HepG2 (cell line): ENCODE measurements around the gene KRTAP21-1. TPM values are rescaled to one million over a fixed set of nuclear protein-coding genes. Genes with fewer than 3 reads are reported as not detected.

Experiments used
- ATAC-seq: fragments of 200-7000 bp; cut with Tn5 transposase; 3 replicates; pipeline ENCODE4 v1.9.1; 2020; ENCODE audit warnings: mild to moderate bottlenecking, moderate library complexity
- BruUV-seq: library from RNA; stranded (reverse); fragments of 400-500 nt; replicated peaks from 2 replicates; lab custom pipeline; 2021; lab: Mats Ljungman, UMichigan
- CTCF ChIA-PET: fragments of 300-600 bp; formaldehyde crosslinking; extraction: SDS; loops from one replicate; lab custom pipeline; 2021; ENCODE audit warnings: low total read pairs, inconsistent platforms, low intra/inter-chr PET ratio; lab: Yijun Ruan, JAX
- POLR2A ChIA-PET: fragments of 350-600 bp; sonication (Branson Sonifier 250); formaldehyde crosslinking; loops from one replicate; lab custom pipeline; 2020; ENCODE audit warnings: antibody characterized with exemption, inconsistent platforms; lab: Yijun Ruan, JAX
- DNase-seq: peaks from one replicate; pipeline ENCODE4 v3.0.0-alpha.2; 2015; ENCODE audit warnings: low spot score
- FAIRE-seq: peaks from 3 replicates; lab custom pipeline; 2011; peaks lifted over from hg19 to GRCh38; lab: Jason Lieb, UNC
- H2AFZ ChIP-seq: one replicate; pipeline ENCODE4 v1.6.1; 2011; ENCODE audit warnings: low read length, inconsistent platforms
- H3K27ac ChIP-seq: fragments of 300-600 bp; 3 replicates; pipeline ENCODE4 v1.8.0; 2011; ENCODE audit warnings: mixed run types, mild to moderate bottlenecking, mixed read lengths, low read length, inconsistent platforms; ENCODE audit not compliant: insufficient read depth; ENCODE audit errors: extremely low read length
- H3K27me3 ChIP-seq, 2 experiments: fragments of 200-600 bp in 1 of 2; 2 replicates in 1 of 2; 3 replicates in 1 of 2; pipeline versions ENCODE4 v1.6.0 to v1.8.0; 2011; ENCODE audit warnings: low read length in 2 of 2, mild to moderate bottlenecking in 2 of 2, moderate library complexity in 2 of 2, inconsistent platforms in 1 of 2; ENCODE audit not compliant: insufficient read depth in 2 of 2, control insufficient read depth in 1 of 2
- H3K36me3 ChIP-seq, 2 experiments: fragments of 200-600 bp in 1 of 2; replicated peaks in 1 of 2; 2 replicates in 1 of 2; 3 replicates in 1 of 2; pipeline versions ENCODE4 v1.5.1 to v1.8.0; 2011; ENCODE audit warnings: low read length in 2 of 2, inconsistent platforms in 1 of 2; ENCODE audit not compliant: insufficient read depth in 2 of 2, control insufficient read depth in 1 of 2
- H3K4me1 ChIP-seq: 2 replicates; pipeline ENCODE4 v1.5.1; 2012; ENCODE audit warnings: low read length, inconsistent platforms; ENCODE audit not compliant: insufficient read depth
- H3K4me2 ChIP-seq: 2 replicates; pipeline ENCODE4 v1.6.0; 2011; ENCODE audit warnings: low read depth, low read length, inconsistent platforms
- H3K4me3 ChIP-seq, 3 experiments: fragments of 200-600 bp in 1 of 3; sonication (generic), shearing (Covaris generic) in 1 of 3; replicated peaks in 1 of 3; 2 replicates each; pipeline ENCODE4 v1.5.1; 2011 to 2016; ENCODE audit warnings: low read length in 3 of 3, inconsistent platforms in 2 of 3, low read depth in 2 of 3, mild to moderate bottlenecking in 2 of 3, control low read depth in 1 of 3, mixed read lengths in 1 of 3; ENCODE audit not compliant: insufficient read depth in 1 of 3
- H3K79me2 ChIP-seq: one replicate; pipeline ENCODE4 v1.6.1; 2011; ENCODE audit warnings: low read length, inconsistent platforms; ENCODE audit not compliant: insufficient read depth
- H3K9ac ChIP-seq: 2 replicates; pipeline ENCODE4 v1.6.0; 2011; ENCODE audit warnings: mild to moderate bottlenecking, low read depth, low read length, inconsistent platforms; ENCODE audit not compliant: insufficient read depth
- H3K9me3 ChIP-seq: 2 replicates; pipeline ENCODE4 v1.5.1; 2012; ENCODE audit warnings: mild to moderate bottlenecking, low read length
- H4K20me1 ChIP-seq: 2 replicates; pipeline ENCODE4 v1.6.0; 2011; ENCODE audit warnings: inconsistent platforms, mild to moderate bottlenecking, low read length, moderate library complexity; ENCODE audit not compliant: insufficient read depth
- HNF4A ChIP-seq: sonication (generic); formaldehyde crosslinking; IDR thresholded peaks from 2 replicates; pipeline ENCODE4 v1.4.0; 2020; ENCODE audit warnings: missing genetic modification reagents
- MAFK ChIP-seq, 2 experiments: IDR thresholded peaks in 1 of 2; conservative IDR thresholded peaks in 1 of 2; 2 replicates each; pipeline ENCODE4 v1.6.1; 2011; ENCODE audit warnings: improper control_type of control experiment in 2 of 2, low read length in 2 of 2
- NFKB2 ChIP-seq: sonication (generic); formaldehyde crosslinking; IDR thresholded peaks from 2 replicates; pipeline ENCODE4 v1.4.0; 2020; ENCODE audit warnings: missing genetic modification reagents, borderline replicate concordance
- SOX13 ChIP-seq, 3 experiments: fragments of 450-650 bp in 1 of 3; sonication (generic) in 1 of 3; formaldehyde crosslinking in 1 of 3; IDR thresholded peaks in 2 of 3; conservative IDR thresholded peaks in 1 of 3; 2 replicates each; pipeline versions ENCODE4 v1.5.0 to v1.6.1; 2016 to 2020; ENCODE audit warnings: antibody characterized with exemption in 1 of 3, mild to moderate bottlenecking in 1 of 3, missing compliant biosample characterization in 1 of 3, missing genetic modification reagents in 1 of 3, moderate library complexity in 1 of 3
- SP140L ChIP-seq: sonication (generic); formaldehyde crosslinking; IDR thresholded peaks from 2 replicates; pipeline ENCODE4 v1.4.0; 2020; ENCODE audit warnings: missing genetic modification reagents, borderline replicate concordance
- ZNF607 ChIP-seq: sonication (generic); formaldehyde crosslinking; IDR thresholded peaks from 2 replicates; pipeline ENCODE4 v1.5.1; 2020; ENCODE audit warnings: missing genetic modification reagents, mild to moderate bottlenecking, borderline replicate concordance
- WGBS: methylation state at CpG from one replicate; pipeline ENCODE4 v1.1.6; 2017; ENCODE audit warnings: low lambda C conversion rate; 5-methylcytosine and 5-hydroxymethylcytosine counted together
- in situ Hi-C: cut with HindIII; loops from 2 replicates; pipeline ENCODE4 v1.10.0; 2017; ENCODE audit warnings: low pct_unique_long_range_greater_than_20kb; ENCODE audit not compliant: extremely low pct_ligation_motif_present
- intact Hi-C: fragments of 100-400 bp; cut with micrococcal nuclease; formaldehyde crosslinking; loops from one replicate; pipeline ENCODE4 v1.10.0; 2022; ENCODE audit not compliant: unreplicated experiment
- polyA plus RNA-seq, 8 experiments: library from polyadenylated mRNA; depleted of rRNA in 3 of 8; stranded (reverse) in 7 of 8; unstranded in 1 of 8; fragments of >200 nt; fragmentation: Illumina TruSeq in 4 of 8; extraction: Trizol in 4 of 8; gene quantifications; 2 replicates each; pipeline versions ENCODE4 v1.2.1 to v1.2.3, GENCODE V29; 2011 to 2016; ENCODE audit warnings: low read depth in 4 of 8, missing spikeins in 1 of 8, mixed read lengths in 1 of 8; ENCODE audit not compliant: insufficient read depth in 1 of 8
- total RNA-seq, 5 experiments: library from RNA; depleted of rRNA; stranded (reverse); fragments of >200 nt; fragmentation: Illumina TruSeq; extraction: Trizol; gene quantifications; 2 replicates each; pipeline ENCODE4 v1.2.3, GENCODE V29; 2016; ENCODE audit warnings: low read depth in 1 of 5
- TF ChIP-seq, protein P1 (sequence below): sonication (generic); formaldehyde crosslinking; conservative IDR thresholded peaks from 2 replicates; pipeline ENCODE4 v1.4.0; 2020; ENCODE audit warnings: mild to moderate bottlenecking, missing genetic modification reagents, moderate library complexity
- TF ChIP-seq, protein P2 (sequence below): sonication (generic); formaldehyde crosslinking; IDR thresholded peaks from 2 replicates; pipeline ENCODE4 v1.5.0; 2020; ENCODE audit warnings: missing genetic modification reagents, mild to moderate bottlenecking, borderline replicate concordance
- TF ChIP-seq, protein P3 (sequence below): IDR thresholded peaks from 2 replicates; pipeline ENCODE4 v1.6.1; 2012; ENCODE audit warnings: low read depth, low read length, improper control_type of control experiment
- TF ChIP-seq, protein P4 (sequence below): sonication (generic); formaldehyde crosslinking; IDR thresholded peaks from 2 replicates; pipeline ENCODE4 v1.5.1; 2020; ENCODE audit warnings: mild to moderate bottlenecking, missing genetic modification reagents, borderline replicate concordance

KRTAP21-1 gene
- total and polyA plus RNA-seq, 2 of the 13 experiments (the other 11 are each of a cell fraction or from before 2014, with no cell fraction given) = not detected

DNA sequence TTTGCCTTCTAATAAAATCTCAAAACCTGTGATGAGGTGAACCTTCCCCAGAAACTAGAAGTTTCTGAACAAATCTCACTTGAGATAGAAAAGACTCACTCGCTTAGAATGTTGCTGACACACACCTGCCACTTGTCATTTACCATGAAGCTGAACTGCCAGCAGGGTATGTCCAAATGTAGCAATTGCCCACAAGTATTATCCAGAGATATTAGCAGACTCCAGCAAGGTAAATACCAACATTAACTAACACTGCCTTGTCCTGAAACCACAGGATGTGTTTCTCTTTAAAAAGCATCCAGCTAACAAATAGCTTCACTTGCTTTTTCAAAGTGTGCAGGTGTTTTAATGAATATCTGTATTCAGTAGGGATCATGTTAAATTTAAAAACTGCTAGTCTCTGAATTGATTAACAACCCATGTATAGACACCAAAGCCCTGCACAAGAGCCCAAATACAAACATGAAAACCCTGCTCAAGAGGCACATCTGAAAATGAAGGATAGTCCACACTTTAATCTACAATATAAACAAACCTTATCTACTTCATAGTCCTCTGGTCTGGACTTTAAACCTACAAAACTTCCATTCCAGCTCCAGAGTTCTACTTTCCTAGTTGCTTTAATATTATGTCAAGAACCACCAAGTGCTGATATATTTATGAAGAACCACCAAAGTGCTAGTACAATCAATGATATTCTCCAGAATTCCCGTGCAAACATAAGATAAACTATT is 38.5 kb upstream of the KRTAP21-1 start:
- Histone ChIP-seq H3K27ac (no peak overlapping the region), H3K27me3 (no peaks in the 10 kb centered on the region), H3K79me2 (no peaks in the 10 kb centered on the region), H3K36me3 (no peaks in the 10 kb centered on the region), H4K20me1 (no peaks in the 10 kb centered on the region), H3K9ac (no peak overlapping the region), H3K9me3 (peaks cover 76% of the 10 kb centered on the region), H3K4me3 (no peak overlapping the region), H2AFZ (no peak overlapping the region), H3K4me1 (no peaks in the 10 kb centered on the region), H3K4me2 (no peak overlapping the region)
- ATAC-seq (peak; percentile 96), DNase-seq (no peak), FAIRE-seq (no peak)
- POLR2A ChIA-PET = no interaction called here
- no TSS peak for BruUV-seq
- 0% methylated on average over 2 of the region's 2 CpGs for WGBS
- in situ Hi-C loops (no loop called here), intact Hi-C loops (no loop called here)
- TF ChIP-seq, protein P1, sequence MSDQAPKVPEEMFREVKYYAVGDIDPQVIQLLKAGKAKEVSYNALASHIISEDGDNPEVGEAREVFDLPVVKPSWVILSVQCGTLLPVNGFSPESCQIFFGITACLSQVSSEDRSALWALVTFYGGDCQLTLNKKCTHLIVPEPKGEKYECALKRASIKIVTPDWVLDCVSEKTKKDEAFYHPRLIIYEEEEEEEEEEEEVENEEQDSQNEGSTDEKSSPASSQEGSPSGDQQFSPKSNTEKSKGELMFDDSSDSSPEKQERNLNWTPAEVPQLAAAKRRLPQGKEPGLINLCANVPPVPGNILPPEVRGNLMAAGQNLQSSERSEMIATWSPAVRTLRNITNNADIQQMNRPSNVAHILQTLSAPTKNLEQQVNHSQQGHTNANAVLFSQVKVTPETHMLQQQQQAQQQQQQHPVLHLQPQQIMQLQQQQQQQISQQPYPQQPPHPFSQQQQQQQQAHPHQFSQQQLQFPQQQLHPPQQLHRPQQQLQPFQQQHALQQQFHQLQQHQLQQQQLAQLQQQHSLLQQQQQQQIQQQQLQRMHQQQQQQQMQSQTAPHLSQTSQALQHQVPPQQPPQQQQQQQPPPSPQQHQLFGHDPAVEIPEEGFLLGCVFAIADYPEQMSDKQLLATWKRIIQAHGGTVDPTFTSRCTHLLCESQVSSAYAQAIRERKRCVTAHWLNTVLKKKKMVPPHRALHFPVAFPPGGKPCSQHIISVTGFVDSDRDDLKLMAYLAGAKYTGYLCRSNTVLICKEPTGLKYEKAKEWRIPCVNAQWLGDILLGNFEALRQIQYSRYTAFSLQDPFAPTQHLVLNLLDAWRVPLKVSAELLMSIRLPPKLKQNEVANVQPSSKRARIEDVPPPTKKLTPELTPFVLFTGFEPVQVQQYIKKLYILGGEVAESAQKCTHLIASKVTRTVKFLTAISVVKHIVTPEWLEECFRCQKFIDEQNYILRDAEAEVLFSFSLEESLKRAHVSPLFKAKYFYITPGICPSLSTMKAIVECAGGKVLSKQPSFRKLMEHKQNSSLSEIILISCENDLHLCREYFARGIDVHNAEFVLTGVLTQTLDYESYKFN (CRISPR knock-in tag) = peak; percentile 82
- TF ChIP-seq SOX13 (IDR thresholded peaks at IDR 0.05) = no peak
- TF ChIP-seq SOX13 (CRISPR knock-in tag; conservative IDR thresholded peaks at IDR 0.05 in 1 of 2, IDR thresholded peaks at IDR 0.05 in 1 of 2) = 0 out of 4 replicates have a peak, but pooled peaks of 1 of the 2 experiments have one; percentile 7
- TF ChIP-seq, protein P2, sequence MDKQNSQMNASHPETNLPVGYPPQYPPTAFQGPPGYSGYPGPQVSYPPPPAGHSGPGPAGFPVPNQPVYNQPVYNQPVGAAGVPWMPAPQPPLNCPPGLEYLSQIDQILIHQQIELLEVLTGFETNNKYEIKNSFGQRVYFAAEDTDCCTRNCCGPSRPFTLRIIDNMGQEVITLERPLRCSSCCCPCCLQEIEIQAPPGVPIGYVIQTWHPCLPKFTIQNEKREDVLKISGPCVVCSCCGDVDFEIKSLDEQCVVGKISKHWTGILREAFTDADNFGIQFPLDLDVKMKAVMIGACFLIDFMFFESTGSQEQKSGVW (CRISPR knock-in tag) = no peak
- TF ChIP-seq, protein P3, sequence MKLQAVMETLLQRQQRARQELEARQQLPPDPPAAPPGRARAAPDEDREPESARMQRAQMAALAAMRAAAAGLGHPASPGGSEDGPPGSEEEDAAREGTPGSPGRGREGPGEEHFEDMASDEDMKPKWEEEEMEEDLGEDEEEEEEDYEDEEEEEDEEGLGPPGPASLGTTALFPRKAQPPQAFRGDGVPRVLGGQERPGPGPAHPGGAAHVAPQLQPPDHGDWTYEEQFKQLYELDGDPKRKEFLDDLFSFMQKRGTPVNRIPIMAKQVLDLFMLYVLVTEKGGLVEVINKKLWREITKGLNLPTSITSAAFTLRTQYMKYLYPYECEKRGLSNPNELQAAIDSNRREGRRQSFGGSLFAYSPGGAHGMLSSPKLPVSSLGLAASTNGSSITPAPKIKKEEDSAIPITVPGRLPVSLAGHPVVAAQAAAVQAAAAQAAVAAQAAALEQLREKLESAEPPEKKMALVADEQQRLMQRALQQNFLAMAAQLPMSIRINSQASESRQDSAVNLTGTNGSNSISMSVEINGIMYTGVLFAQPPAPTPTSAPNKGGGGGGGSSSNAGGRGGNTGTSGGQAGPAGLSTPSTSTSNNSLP = peak; percentile 43; the same call in 1 of the 2 replicates
- no peak for TF ChIP-seq MAFK (conservative IDR thresholded peaks at IDR 0.05 in 1 of 2, IDR thresholded peaks at IDR 0.05 in 1 of 2; ENCODE audit: low read length in 2 of 2)
- TF ChIP-seq ZNF607 (CRISPR knock-in tag) = no peak
- TF ChIP-seq NFKB2 (CRISPR knock-in tag) = no peak
- TF ChIP-seq, protein P4, sequence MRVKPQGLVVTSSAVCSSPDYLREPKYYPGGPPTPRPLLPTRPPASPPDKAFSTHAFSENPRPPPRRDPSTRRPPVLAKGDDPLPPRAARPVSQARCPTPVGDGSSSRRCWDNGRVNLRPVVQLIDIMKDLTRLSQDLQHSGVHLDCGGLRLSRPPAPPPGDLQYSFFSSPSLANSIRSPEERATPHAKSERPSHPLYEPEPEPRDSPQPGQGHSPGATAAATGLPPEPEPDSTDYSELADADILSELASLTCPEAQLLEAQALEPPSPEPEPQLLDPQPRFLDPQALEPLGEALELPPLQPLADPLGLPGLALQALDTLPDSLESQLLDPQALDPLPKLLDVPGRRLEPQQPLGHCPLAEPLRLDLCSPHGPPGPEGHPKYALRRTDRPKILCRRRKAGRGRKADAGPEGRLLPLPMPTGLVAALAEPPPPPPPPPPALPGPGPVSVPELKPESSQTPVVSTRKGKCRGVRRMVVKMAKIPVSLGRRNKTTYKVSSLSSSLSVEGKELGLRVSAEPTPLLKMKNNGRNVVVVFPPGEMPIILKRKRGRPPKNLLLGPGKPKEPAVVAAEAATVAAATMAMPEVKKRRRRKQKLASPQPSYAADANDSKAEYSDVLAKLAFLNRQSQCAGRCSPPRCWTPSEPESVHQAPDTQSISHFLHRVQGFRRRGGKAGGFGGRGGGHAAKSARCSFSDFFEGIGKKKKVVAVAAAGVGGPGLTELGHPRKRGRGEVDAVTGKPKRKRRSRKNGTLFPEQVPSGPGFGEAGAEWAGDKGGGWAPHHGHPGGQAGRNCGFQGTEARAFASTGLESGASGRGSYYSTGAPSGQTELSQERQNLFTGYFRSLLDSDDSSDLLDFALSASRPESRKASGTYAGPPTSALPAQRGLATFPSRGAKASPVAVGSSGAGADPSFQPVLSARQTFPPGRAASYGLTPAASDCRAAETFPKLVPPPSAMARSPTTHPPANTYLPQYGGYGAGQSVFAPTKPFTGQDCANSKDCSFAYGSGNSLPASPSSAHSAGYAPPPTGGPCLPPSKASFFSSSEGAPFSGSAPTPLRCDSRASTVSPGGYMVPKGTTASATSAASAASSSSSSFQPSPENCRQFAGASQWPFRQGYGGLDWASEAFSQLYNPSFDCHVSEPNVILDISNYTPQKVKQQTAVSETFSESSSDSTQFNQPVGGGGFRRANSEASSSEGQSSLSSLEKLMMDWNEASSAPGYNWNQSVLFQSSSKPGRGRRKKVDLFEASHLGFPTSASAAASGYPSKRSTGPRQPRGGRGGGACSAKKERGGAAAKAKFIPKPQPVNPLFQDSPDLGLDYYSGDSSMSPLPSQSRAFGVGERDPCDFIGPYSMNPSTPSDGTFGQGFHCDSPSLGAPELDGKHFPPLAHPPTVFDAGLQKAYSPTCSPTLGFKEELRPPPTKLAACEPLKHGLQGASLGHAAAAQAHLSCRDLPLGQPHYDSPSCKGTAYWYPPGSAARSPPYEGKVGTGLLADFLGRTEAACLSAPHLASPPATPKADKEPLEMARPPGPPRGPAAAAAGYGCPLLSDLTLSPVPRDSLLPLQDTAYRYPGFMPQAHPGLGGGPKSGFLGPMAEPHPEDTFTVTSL = peak; percentile 56; the same call in 1 of the 2 replicates
- no peak for TF ChIP-seq SP140L (CRISPR knock-in tag)
- peak; percentile 71 for TF ChIP-seq HNF4A (CRISPR knock-in tag)
- CTCF ChIA-PET = no interaction called here
